Measurements from ENCODE around the gene SRRM5.
A peak's percentile ranks its signal among the peaks of the same experiment; 100 is the strongest.

The SRRM5 gene

GRCh38 chr19:43662487-43662886 lies 50.6 kb downstream of the SRRM5 start:
- TF ChIP-seq CTCF (IDR thresholded peaks at IDR 0.05) (peak; percentile 38), ZFX (IDR thresholded peaks at IDR 0.05; ENCODE audit: borderline replicate concordance) (no peak)
- H3K27ac ChIP-seq, result no peak overlapping the region

GRCh38 chr19:43664018-43664417 lies 52.1 kb downstream of the SRRM5 start:
- TF ChIP-seq CTCF (IDR thresholded peaks at IDR 0.05), result no peak
- no peak for TF ChIP-seq ZFX (IDR thresholded peaks at IDR 0.05; ENCODE audit: borderline replicate concordance)
- no peak overlapping the region for H3K27ac ChIP-seq

Data from 22Rv1 (cell line).